Lower lobe of right lung (tissue), 2 donors: ENCODE measurements around the gene RBFOX1. TPM values are rescaled to one million over a fixed set of nuclear protein-coding genes. Genes with fewer than 3 reads are reported as not detected.

Source experiments
- ATAC-seq, 2 donors: fragments of 200-7000 bp; cut with Tn5 transposase; one replicate each; pipeline ENCODE4 v1.9.1; 2020 to 2022; ENCODE audit warnings: mild to moderate bottlenecking in 2 of 2, moderate library complexity in 2 of 2
- DNase-seq: peaks from one replicate; pipeline ENCODE4 v3.0.0-alpha.2; 2020
- H3K27ac ChIP-seq: fragments of 200-600 bp; one replicate; pipeline ENCODE4 v1.8.0; 2022
- H3K27me3 ChIP-seq: fragments of 200-600 bp; one replicate; pipeline ENCODE4 v1.8.0; 2022; ENCODE audit warnings: low read depth
- H3K36me3 ChIP-seq: fragments of 200-600 bp; one replicate; pipeline ENCODE4 v1.8.0; 2022; ENCODE audit warnings: mild to moderate bottlenecking
- H3K4me1 ChIP-seq: fragments of 200-600 bp; one replicate; pipeline ENCODE4 v1.8.0; 2022
- H3K4me3 ChIP-seq: fragments of 200-600 bp; one replicate; pipeline ENCODE4 v1.8.0; 2022; ENCODE audit warnings: mild to moderate bottlenecking
- H3K9me3 ChIP-seq: fragments of 200-600 bp; one replicate; pipeline ENCODE4 v1.8.0; 2022
- intact Hi-C: fragments of 100-400 bp; cut with DNase I; formaldehyde crosslinking; loops from one replicate; pipeline ENCODE4 v1.11.0; 2022
- total RNA-seq: library from RNA; stranded (reverse); fragmentation: NEBNext Ultra II Directional; extraction: Animal tissue kit (Norgen Biotek cat#: 25700); gene quantifications from one replicate; pipeline ENCODE4 v1.2.1, GENCODE V29; 2021
- TF ChIP-seq, protein P1 (sequence below): fragments of 200-600 bp; IDR thresholded peaks from one replicate; pipeline ENCODE4 v1.8.0; 2022; ENCODE audit warnings: antibody characterized with exemption, mild to moderate bottlenecking
- donor health status: DM: no; HTN: yes; CAD: no; lungs with severe emphysema.

Gene RBFOX1
- total RNA-seq, 1 donor from 2014 or later: not detected

DNA sequence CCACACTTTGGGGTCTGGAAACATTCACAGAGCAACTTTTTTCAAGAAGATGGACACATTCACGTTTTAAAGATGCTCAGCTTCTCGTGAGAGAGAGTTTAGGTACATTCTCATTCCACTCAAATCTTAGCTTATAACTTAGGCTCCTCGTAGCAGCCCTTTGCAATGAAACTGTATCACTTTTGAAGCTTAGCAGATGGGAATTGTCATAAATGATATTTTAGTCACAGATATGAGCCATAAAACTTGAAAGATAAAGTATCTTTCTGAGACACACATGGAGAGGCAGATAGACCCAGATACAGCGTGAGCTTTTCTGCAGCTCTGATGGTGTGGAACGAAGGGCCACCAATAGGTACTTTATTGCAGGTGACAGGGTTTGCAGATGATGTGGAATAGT lies 41.1 kb downstream of the RBFOX1 start:
- intact Hi-C loops: no loop called here
- no peak for ATAC-seq
- no peaks in the 10 kb centered on the region for H3K9me3 ChIP-seq

DNA sequence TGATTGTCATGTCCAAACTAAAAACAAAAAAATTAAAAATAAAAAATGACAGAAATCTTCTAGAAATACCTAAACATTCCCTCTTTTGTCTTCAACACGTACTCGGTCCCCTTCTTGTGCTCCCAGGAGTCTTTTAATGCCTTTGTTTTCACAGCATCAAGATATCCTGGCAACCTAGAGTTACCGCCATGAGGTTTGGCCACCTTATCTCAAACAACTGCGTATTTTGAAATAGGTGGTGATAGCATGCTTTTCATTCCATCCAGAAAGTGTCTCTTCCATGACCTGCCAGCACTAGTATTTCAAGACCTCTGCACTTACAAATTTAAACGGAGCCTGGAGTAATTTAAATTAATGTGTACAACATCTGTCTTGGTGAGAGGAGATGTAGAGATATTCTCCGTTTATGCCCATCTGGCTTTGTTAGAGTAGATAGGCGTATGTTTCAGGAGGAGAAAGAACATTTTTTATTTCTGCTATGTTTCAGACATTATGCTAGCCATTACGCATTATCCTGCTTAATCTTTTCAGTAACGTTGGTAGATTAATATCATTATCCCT lies 42.0 kb downstream of the RBFOX1 start:
- Histone ChIP-seq H3K9me3 (no peaks in the 10 kb centered on the region), H3K4me3 (no peak overlapping the region), H3K36me3 (no peaks in the 10 kb centered on the region), H3K27me3 (no peaks in the 10 kb centered on the region), H3K4me1 (no peaks in the 10 kb centered on the region), H3K27ac (no peak overlapping the region)
- intact Hi-C loops: no loop called here
- no peak for ATAC-seq
- DNase-seq: no peak
- TF ChIP-seq, protein P1, sequence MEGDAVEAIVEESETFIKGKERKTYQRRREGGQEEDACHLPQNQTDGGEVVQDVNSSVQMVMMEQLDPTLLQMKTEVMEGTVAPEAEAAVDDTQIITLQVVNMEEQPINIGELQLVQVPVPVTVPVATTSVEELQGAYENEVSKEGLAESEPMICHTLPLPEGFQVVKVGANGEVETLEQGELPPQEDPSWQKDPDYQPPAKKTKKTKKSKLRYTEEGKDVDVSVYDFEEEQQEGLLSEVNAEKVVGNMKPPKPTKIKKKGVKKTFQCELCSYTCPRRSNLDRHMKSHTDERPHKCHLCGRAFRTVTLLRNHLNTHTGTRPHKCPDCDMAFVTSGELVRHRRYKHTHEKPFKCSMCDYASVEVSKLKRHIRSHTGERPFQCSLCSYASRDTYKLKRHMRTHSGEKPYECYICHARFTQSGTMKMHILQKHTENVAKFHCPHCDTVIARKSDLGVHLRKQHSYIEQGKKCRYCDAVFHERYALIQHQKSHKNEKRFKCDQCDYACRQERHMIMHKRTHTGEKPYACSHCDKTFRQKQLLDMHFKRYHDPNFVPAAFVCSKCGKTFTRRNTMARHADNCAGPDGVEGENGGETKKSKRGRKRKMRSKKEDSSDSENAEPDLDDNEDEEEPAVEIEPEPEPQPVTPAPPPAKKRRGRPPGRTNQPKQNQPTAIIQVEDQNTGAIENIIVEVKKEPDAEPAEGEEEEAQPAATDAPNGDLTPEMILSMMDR: no peak

More for the DNA sequence above, 41.1 kb downstream of the RBFOX1 start:
- H3K36me3 ChIP-seq: no peaks in the 10 kb centered on the region
- DNase-seq: no peak
- H3K27me3 ChIP-seq: no peaks in the 10 kb centered on the region
- H3K4me3 ChIP-seq: no peak overlapping the region
- H3K27ac ChIP-seq: no peak overlapping the region
- TF ChIP-seq, protein P1: no peak
- no peaks in the 10 kb centered on the region for H3K4me1 ChIP-seq

DNA sequence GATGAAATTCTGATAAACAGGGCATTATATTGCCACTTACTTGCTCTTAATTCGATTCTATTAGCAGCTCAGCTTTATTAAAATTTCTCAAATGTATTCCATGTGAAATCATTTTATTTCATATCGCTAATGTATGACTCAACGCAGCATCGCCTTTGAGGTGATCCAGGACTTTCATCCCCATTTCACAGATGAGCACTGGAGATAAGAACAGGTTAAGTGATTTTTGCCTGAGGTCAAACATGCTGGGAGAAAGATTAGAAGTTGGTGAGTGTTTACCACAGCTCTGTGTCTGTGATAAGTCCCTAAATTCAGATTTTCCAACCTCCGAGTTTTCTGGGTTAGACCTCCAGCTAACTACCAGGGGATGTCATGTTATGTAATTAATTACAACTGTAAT lies 43.6 kb downstream of the RBFOX1 start:
- TF ChIP-seq, protein P1: no peak
- Histone ChIP-seq H3K36me3 (no peaks in the 10 kb centered on the region), H3K4me3 (no peak overlapping the region), H3K4me1 (no peaks in the 10 kb centered on the region), H3K27ac (no peak overlapping the region), H3K9me3 (no peaks in the 10 kb centered on the region), H3K27me3 (no peaks in the 10 kb centered on the region)
- DNase-seq (no peak), ATAC-seq (no peak)
- intact Hi-C loops: no loop called here

DNA sequence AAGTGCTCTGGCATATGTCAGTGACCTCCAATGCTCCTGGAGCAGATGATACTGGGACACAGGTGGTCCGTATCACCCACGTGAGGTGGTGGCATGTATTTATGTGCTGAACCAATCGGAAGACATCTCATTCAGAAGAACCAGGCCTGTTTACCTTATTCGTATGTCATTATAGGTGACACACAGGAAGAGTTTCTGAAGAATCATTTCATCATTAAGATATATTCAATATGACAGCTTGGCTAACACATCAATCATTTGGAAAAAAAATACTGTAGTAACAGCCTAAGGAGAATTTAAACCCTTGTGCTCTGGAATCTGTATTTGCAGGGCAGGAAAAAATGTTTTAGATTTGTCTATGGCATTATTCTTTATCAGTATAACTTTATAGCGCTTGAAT lies 44.6 kb downstream of the RBFOX1 start:
- H3K36me3 ChIP-seq: no peaks in the 10 kb centered on the region
- DNase-seq (no peak), ATAC-seq (no peak)
- H3K4me3 ChIP-seq: no peak overlapping the region
- H3K27me3 ChIP-seq: no peaks in the 10 kb centered on the region
- intact Hi-C loops: no loop called here
- TF ChIP-seq, protein P1: no peak
- H3K9me3 ChIP-seq: no peaks in the 10 kb centered on the region
- no peaks in the 10 kb centered on the region for H3K4me1 ChIP-seq
- H3K27ac ChIP-seq: no peak overlapping the region

DNA sequence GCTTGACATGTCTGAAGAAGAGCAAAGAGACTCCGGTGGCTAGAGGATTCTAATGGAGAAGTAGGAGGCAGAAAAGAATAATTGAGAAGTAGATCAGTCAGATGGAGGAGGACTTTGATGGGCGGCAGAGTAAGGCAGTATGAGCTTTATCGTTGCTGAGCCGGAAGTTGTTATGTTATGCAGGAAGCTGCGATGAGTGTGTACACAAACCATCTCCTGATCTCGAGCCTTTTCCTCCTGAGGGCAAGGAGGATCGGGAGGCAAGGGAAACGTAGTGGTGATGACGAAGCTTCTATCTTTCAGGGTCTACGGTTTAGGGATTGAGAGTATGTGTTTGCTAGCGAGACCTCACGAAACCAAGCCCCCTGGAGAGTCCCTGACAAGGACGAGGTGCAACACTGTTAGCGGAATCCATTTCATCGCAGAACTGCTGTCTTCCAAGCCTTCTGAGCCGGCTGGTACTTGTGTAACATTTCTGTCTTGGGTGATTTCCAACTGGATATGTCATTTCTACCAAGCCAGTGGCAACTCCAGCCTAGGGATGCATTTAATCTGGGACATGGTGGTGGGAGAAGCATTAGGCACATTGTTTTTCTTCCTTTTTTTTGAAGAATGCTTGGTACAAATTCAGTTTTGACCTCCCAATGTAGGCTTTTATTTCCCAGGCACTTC lies 45.5 kb downstream of the RBFOX1 start:
- DNase-seq: no peak
- ATAC-seq: no peak
- TF ChIP-seq, protein P1: no peak
- Histone ChIP-seq H3K4me3 (no peak overlapping the region), H3K4me1 (no peaks in the 10 kb centered on the region), H3K27ac (no peak overlapping the region), H3K9me3 (no peaks in the 10 kb centered on the region), H3K27me3 (no peaks in the 10 kb centered on the region), H3K36me3 (no peaks in the 10 kb centered on the region)
- intact Hi-C loops: no loop called here
